ENCODE results near the gene NUDT14. TPM values are rescaled to one million over a fixed set of nuclear protein-coding genes. Genes with fewer than 3 reads are reported as not detected.

NUDT14 gene
- total RNA-seq, 1 experiment from 2014 or later = 37.0 TPM

DNA sequence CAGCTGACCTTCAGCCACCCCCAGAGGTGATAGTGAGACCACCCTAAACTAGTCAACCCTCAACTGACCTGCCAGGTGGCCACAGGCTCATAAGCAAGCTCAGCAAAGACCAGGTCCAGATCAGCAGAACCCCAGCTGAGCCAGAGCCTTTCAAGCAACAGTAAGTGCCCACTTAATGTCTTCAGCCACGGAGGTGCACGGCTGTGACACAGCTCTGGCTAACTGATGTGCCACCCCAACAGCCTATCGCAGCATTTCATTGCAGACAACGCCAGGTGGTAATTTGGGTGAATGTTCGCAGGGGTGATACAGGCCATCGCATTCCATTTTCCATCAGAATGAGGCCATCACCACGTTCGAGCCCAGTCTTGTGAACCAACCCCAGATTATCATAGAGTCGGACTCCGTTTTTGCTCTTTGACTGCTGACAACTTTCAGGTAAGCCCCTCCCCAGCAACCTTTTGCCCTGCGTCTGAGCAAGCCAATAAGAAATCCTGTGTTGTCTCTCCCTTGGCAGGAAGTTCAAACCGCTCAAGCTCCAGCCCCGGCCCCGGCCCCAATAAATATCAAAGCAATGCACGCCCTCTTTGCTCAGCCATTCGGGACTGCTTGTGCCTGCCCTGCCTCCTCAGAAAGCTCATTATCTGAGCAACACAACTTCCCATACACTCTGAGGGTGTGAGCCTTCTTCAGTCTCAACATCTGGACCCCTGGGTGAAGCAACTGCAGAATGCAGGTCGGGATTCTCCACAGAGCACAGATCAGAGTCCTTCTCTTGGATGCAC, 56.9 kb downstream of the NUDT14 start:
- H3K4me1 ChIP-seq (replicated peaks; ENCODE audit: insufficient read depth) = peaks cover 12% of the 10 kb centered on the region
- CTCF ChIA-PET = no interaction called here
- H3K9me2 ChIP-seq (ENCODE audit: insufficient read depth) = no peaks in the 10 kb centered on the region
- peaks cover 3% of the 10 kb centered on the region; the same call in 1 of the 2 replicates for H3F3A ChIP-seq (ENCODE audit: insufficient read depth, low read depth)
- BruUV-seq (replicated peaks) = no TSS peak
- no peaks in the 10 kb centered on the region for H3K79me2 ChIP-seq (ENCODE audit: low read depth)
- TF ChIP-seq, protein P1, sequence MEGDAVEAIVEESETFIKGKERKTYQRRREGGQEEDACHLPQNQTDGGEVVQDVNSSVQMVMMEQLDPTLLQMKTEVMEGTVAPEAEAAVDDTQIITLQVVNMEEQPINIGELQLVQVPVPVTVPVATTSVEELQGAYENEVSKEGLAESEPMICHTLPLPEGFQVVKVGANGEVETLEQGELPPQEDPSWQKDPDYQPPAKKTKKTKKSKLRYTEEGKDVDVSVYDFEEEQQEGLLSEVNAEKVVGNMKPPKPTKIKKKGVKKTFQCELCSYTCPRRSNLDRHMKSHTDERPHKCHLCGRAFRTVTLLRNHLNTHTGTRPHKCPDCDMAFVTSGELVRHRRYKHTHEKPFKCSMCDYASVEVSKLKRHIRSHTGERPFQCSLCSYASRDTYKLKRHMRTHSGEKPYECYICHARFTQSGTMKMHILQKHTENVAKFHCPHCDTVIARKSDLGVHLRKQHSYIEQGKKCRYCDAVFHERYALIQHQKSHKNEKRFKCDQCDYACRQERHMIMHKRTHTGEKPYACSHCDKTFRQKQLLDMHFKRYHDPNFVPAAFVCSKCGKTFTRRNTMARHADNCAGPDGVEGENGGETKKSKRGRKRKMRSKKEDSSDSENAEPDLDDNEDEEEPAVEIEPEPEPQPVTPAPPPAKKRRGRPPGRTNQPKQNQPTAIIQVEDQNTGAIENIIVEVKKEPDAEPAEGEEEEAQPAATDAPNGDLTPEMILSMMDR (conservative IDR thresholded peaks at IDR 0.05) = no peak
- no peak for TF ChIP-seq EZH2 (IDR thresholded peaks at IDR 0.05; ENCODE audit: low read depth)
- no peak overlapping the region for H3K27ac ChIP-seq
- H4K20me1 ChIP-seq (ENCODE audit: insufficient read depth) = no peaks in the 10 kb centered on the region
- 0 out of 2 replicates have a peak, but pooled peaks cover 3% of the 10 kb centered on the region for H3K27me3 ChIP-seq (ENCODE audit: insufficient read depth, low read depth)
- no peak for DNase-seq
- no peak overlapping the region for H2AFZ ChIP-seq
- H3K36me3 ChIP-seq (ENCODE audit: low read depth) = no peaks in the 10 kb centered on the region
- intact Hi-C loops (cut with micrococcal nuclease; ENCODE audit: unreplicated experiment) = no loop called here
- H3K4me3 ChIP-seq = no peak overlapping the region
- H3K4me2 ChIP-seq = no peak overlapping the region
- POLR2A ChIA-PET (ENCODE audit: unreplicated experiment) = no interaction called here
- H3K9me3 ChIP-seq (ENCODE audit: insufficient read depth, low read depth) = peaks cover 15% of the 10 kb centered on the region

DNA sequence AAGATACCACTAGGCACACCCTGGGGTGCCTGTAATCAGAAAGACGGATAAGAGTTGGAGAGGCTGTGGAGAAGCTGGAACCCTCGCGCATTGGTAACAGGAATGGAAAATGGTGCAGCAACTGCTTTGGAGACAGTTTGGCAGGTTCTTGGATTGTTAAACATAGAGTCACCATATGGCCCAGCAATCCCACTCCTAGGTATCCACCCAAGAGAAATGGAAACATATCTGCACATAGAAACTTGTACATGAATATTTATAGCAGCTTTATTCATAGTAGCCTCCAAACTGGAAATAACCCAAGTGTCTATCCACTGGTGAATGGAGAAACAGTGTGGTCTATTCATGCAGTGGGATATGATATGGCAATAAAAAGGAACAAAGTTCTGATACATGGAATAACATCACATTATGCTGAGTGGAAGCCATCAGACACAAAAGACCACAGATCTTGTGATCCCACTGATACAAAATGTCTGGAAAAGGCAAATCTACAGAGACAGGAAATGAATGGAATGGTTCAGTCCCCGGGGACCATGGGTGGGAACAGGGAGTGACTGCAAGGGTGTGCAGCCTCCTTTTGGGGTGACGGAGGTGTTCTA, 57.9 kb downstream of the NUDT14 start:
- POLR2A ChIA-PET (ENCODE audit: unreplicated experiment) = interaction anchor here (0.6 kb wide), 1 partner anchor 31 kb away, joined by 3 read pairs; no protein-coding TSS in a partner anchor
- intact Hi-C loops (cut with micrococcal nuclease; ENCODE audit: unreplicated experiment) = no loop called here
- no TSS peak for BruUV-seq (replicated peaks)

More for the DNA sequence above, 57.9 kb downstream of the NUDT14 start:
- H3F3A ChIP-seq (ENCODE audit: insufficient read depth, low read depth) = peaks cover 12% of the 10 kb centered on the region
- H3K36me3 ChIP-seq (ENCODE audit: low read depth) = no peaks in the 10 kb centered on the region
- 0 out of 2 replicates have a peak, but pooled peaks cover 3% of the 10 kb centered on the region for H3K27me3 ChIP-seq (ENCODE audit: insufficient read depth, low read depth)
- peaks cover 21% of the 10 kb centered on the region for H3K4me1 ChIP-seq (replicated peaks; ENCODE audit: insufficient read depth)
- no peak for DNase-seq
- H2AFZ ChIP-seq = no peak overlapping the region
- no peaks in the 10 kb centered on the region for H3K79me2 ChIP-seq (ENCODE audit: low read depth)
- H3K27ac ChIP-seq = no peak overlapping the region
- no peak overlapping the region for H3K4me3 ChIP-seq
- no peak overlapping the region for H3K4me2 ChIP-seq
- peaks cover 15% of the 10 kb centered on the region for H3K9me3 ChIP-seq (ENCODE audit: insufficient read depth, low read depth)
- CTCF ChIA-PET = no interaction called here
- H4K20me1 ChIP-seq (ENCODE audit: insufficient read depth) = no peaks in the 10 kb centered on the region
- no peaks in the 10 kb centered on the region for H3K9me2 ChIP-seq (ENCODE audit: insufficient read depth)
- TF ChIP-seq EZH2 (IDR thresholded peaks at IDR 0.05; ENCODE audit: low read depth) = no peak
- TF ChIP-seq, protein P1 (conservative IDR thresholded peaks at IDR 0.05) = no peak

Small RNAs within 50 kb of the gene (microRNA-seq; reads per million reads assigned to microRNA genes)
- gene MIR6765 (ENCODE audit: borderline number of aligned reads, borderline replicate concordance) = not detected

Other genes with a start within 250 kb of the NUDT14 start
- gene AHNAK2, start 202.9 kb downstream of the NUDT14 start, total RNA-seq (2021) = 30.8 and 38.9 TPM in 2 replicates
- gene CLBA1, start 195.5 kb downstream of the NUDT14 start, total RNA-seq (2021) = 12.5 and 12.6 TPM in 2 replicates
- gene CDCA4, start 160.2 kb downstream of the NUDT14 start, total RNA-seq (2021) = 24.9 and 27.7 TPM in 2 replicates
- gene GPR132, start 115.9 kb downstream of the NUDT14 start, total RNA-seq (2021) = 0.98 TPM in 1 of 2 replicates, not detected in the other
- 17.8 and 20.5 TPM in 2 replicates for gene JAG2, start 12.5 kb downstream of the NUDT14 start, total RNA-seq (2021)
- 9.0 and 12.2 TPM in 2 replicates for gene BTBD6, start 67.2 kb upstream of the NUDT14 start, total RNA-seq (2021)
- gene BRF1, start 119.7 kb upstream of the NUDT14 start, total RNA-seq (2021) = 24.8 and 31.2 TPM in 2 replicates
- gene PACS2, start 133.4 kb upstream of the NUDT14 start, total RNA-seq (2021) = 43.3 and 52.2 TPM in 2 replicates
- 2.6 and 6.5 TPM in 2 replicates for gene TEX22, start 217.2 kb upstream of the NUDT14 start, total RNA-seq (2021)
- 124 and 147 TPM in 2 replicates for gene MTA1, start 238.5 kb upstream of the NUDT14 start, total RNA-seq (2021)